ENCODE measurements around the gene ACACA.

The ACACA gene

DNA sequence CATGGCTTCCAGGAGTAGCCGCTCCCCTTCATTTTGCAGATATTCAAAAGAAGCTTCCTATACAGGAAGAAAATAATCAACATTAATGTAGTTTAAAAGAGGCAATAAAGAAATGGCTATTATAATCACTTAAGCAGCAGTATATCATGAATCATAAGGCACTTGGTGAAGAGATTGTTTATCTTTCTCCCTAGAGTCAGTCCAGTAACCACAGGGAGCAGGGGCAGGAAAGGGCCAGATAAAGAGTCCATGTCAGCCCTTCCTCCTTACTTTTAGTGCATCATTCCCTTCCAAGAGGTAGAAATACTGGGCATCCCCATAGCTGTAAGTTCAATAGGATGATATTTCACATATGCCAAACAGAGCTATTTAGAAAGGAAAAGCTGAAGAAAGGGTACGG, 215.4 kb downstream of the ACACA start:
- Histone ChIP-seq H3K79me2 (ENCODE audit: low read length) (no peaks in the 10 kb centered on the region), H3K4me3 (ENCODE audit: low read length) (no peak overlapping the region), H3K9ac (ENCODE audit: low read length) (no peak overlapping the region), H3K36me3 (replicated peaks; ENCODE audit: insufficient read depth, low read length) (no peaks in the 10 kb centered on the region), H2AFZ (ENCODE audit: low read length) (no peak overlapping the region), H3K4me2 (ENCODE audit: low read depth, low read length) (no peak overlapping the region), H3K9me3 (replicated peaks; ENCODE audit: insufficient read depth, low read length) (no peaks in the 10 kb centered on the region), H3K27me3 (replicated peaks; ENCODE audit: insufficient read depth, low read length) (no peaks in the 10 kb centered on the region), H3F3A (ENCODE audit: insufficient read depth, low read length) (no peaks in the 10 kb centered on the region), H3K9me2 (replicated peaks; ENCODE audit: insufficient read depth, low read length) (no peaks in the 10 kb centered on the region), H3K4me1 (ENCODE audit: low read length) (peaks cover 9% of the 10 kb centered on the region; the same call in 1 of the 2 replicates), H4K20me1 (ENCODE audit: insufficient read depth, low read length) (no peaks in the 10 kb centered on the region), H3K27ac (ENCODE audit: low read length) (no peak overlapping the region)
- TF ChIP-seq EZH2 (optimal IDR thresholded peaks at IDR 0.05; ENCODE audit: low read depth, low read length) = no peak
- TF ChIP-seq CTCF (IDR thresholded peaks at IDR 0.05; ENCODE audit: low read length) = no peak
- TF ChIP-seq EZH2phosphoT487 (IDR thresholded peaks at IDR 0.05; ENCODE audit: low read length) = no peak
- DNase-seq = no peak

DNA sequence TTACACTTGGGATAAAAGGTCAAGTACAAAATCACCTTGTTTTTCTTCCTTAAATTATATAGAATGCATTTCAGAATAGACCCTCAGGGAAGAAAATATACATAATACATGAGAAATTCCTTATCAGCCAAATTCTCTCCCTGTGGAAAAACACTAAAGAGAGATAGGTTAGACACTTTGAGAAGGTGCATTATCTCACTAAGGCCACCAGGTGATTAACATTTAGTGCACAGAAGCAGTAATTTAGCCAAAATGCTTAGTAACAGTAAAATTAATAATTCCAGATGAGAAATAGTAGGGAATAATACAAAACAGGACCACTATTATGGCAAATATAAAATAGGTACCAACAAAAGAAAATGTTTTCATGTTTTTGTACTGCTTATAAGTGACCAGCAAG, 216.1 kb downstream of the ACACA start:
- no peaks in the 10 kb centered on the region for H3K27me3 ChIP-seq (replicated peaks; ENCODE audit: insufficient read depth, low read length)
- no peaks in the 10 kb centered on the region for H3F3A ChIP-seq (ENCODE audit: insufficient read depth, low read length)
- no peaks in the 10 kb centered on the region for H4K20me1 ChIP-seq (ENCODE audit: insufficient read depth, low read length)
- no peak overlapping the region for H2AFZ ChIP-seq (ENCODE audit: low read length)
- no peaks in the 10 kb centered on the region for H3K36me3 ChIP-seq (replicated peaks; ENCODE audit: insufficient read depth, low read length)
- no peaks in the 10 kb centered on the region for H3K79me2 ChIP-seq (ENCODE audit: low read length)
- H3K4me2 ChIP-seq (ENCODE audit: low read depth, low read length) = no peak overlapping the region
- no peak overlapping the region for H3K4me3 ChIP-seq (ENCODE audit: low read length)
- TF ChIP-seq EZH2 (optimal IDR thresholded peaks at IDR 0.05; ENCODE audit: low read depth, low read length) (no peak), EZH2phosphoT487 (IDR thresholded peaks at IDR 0.05; ENCODE audit: low read length) (no peak), CTCF (IDR thresholded peaks at IDR 0.05; ENCODE audit: low read length) (no peak)
- H3K27ac ChIP-seq (ENCODE audit: low read length) = no peak overlapping the region
- DNase-seq = no peak
- no peaks in the 10 kb centered on the region for H3K9me2 ChIP-seq (replicated peaks; ENCODE audit: insufficient read depth, low read length)
- no peak overlapping the region for H3K9ac ChIP-seq (ENCODE audit: low read length)
- H3K9me3 ChIP-seq (replicated peaks; ENCODE audit: insufficient read depth, low read length) = no peaks in the 10 kb centered on the region
- H3K4me1 ChIP-seq (ENCODE audit: low read length) = peaks cover 9% of the 10 kb centered on the region; the same call in 1 of the 2 replicates

- TF ChIP-seq CTCF (IDR thresholded peaks at IDR 0.05; ENCODE audit: low read length) (no peak), EZH2phosphoT487 (IDR thresholded peaks at IDR 0.05; ENCODE audit: low read length) (no peak), EZH2 (optimal IDR thresholded peaks at IDR 0.05; ENCODE audit: low read depth, low read length) (no peak)
- no peaks in the 10 kb centered on the region for H3K36me3 ChIP-seq (replicated peaks; ENCODE audit: insufficient read depth, low read length)
- no peak overlapping the region for H2AFZ ChIP-seq (ENCODE audit: low read length)
- H3K9ac ChIP-seq (ENCODE audit: low read length) = no peak overlapping the region
- no peak overlapping the region for H3K27ac ChIP-seq (ENCODE audit: low read length)
- DNase-seq = no peak
- H3K4me2 ChIP-seq (ENCODE audit: low read depth, low read length) = no peak overlapping the region
- no peaks in the 10 kb centered on the region for H3K79me2 ChIP-seq (ENCODE audit: low read length)
- no peaks in the 10 kb centered on the region for H3K9me2 ChIP-seq (replicated peaks; ENCODE audit: insufficient read depth, low read length)
- no peak overlapping the region for H3K4me3 ChIP-seq (ENCODE audit: low read length)
- peaks cover 9% of the 10 kb centered on the region; the same call in 1 of the 2 replicates for H3K4me1 ChIP-seq (ENCODE audit: low read length)
- no peaks in the 10 kb centered on the region for H3F3A ChIP-seq (ENCODE audit: insufficient read depth, low read length)
- no peaks in the 10 kb centered on the region for H3K9me3 ChIP-seq (replicated peaks; ENCODE audit: insufficient read depth, low read length)
- no peaks in the 10 kb centered on the region for H3K27me3 ChIP-seq (replicated peaks; ENCODE audit: insufficient read depth, low read length)
- H4K20me1 ChIP-seq (ENCODE audit: insufficient read depth, low read length) = no peaks in the 10 kb centered on the region
These were observed 218.5 kb downstream of the ACACA start for GRCh38 chr17:37188157-37188556.

All from MM.1S (cell line).